ENCODE data around the gene PDXP. TPM values are rescaled to one million over a fixed set of nuclear protein-coding genes. Genes with fewer than 3 reads are reported as not detected.

Gene PDXP
- polyA plus RNA-seq, 1 donor (not counting 4 experiments of a cell fraction or from before 2014, with no cell fraction given): 5.2 TPM

- no peaks in the 10 kb centered on the region for H3K79me2 ChIP-seq (ENCODE audit: control insufficient read depth, insufficient read depth, low read length)
- no peak overlapping the region for H3K4me2 ChIP-seq (ENCODE audit: control insufficient read depth, extremely low read depth, insufficient read depth, low read depth, low read length)
- FAIRE-seq (no peak), DNase-seq (ENCODE audit: low read depth, low spot score) (no peak)
- peaks cover 0 to 2% of the 10 kb centered on the region in 2 experiments for H3K36me3 ChIP-seq (ENCODE audit: control insufficient read depth in 2 of 2, extremely low read depth in 1 of 2, insufficient read depth in 2 of 2, low read length in 2 of 2)
- no peak overlapping the region for H3K4me3 ChIP-seq (ENCODE audit: control insufficient read depth in 2 of 3, extremely low read depth in 1 of 3, insufficient read depth in 2 of 3, low read depth in 1 of 3, low read length in 3 of 3)
- no peak overlapping the region for H2AFZ ChIP-seq (ENCODE audit: control insufficient read depth, low read length)
- no peaks in the 10 kb centered on the region for H3K27me3 ChIP-seq (ENCODE audit: control insufficient read depth, extremely low read depth, insufficient read depth, low read length)
- no peaks in the 10 kb centered on the region for H3K9me1 ChIP-seq (ENCODE audit: control insufficient read depth, extremely low read depth, insufficient read depth, low read length)
- TF ChIP-seq EZH2 (IDR thresholded peaks at IDR 0.05; ENCODE audit: low read length) (no peak), CTCF (optimal IDR thresholded peaks at IDR 0.05 in 1 of 3, IDR thresholded peaks at IDR 0.05 in 1 of 3, conservative IDR thresholded peaks at IDR 0.05 in 1 of 3; ENCODE audit: extremely low read depth in 1 of 3, insufficient read depth in 2 of 3, low read length in 3 of 3) (no peak)
- no peak overlapping the region for H3K9ac ChIP-seq (ENCODE audit: control insufficient read depth, extremely low read depth, insufficient read depth, low read length)
- no peaks in the 10 kb centered on the region for H3K9me3 ChIP-seq (ENCODE audit: control insufficient read depth, low read depth, low read length)
- dilution Hi-C loops (cut with MboI; ENCODE audit: extremely low pct_ligation_motif_present, low sequenced_read_pairs): no loop called here
- H3K27ac ChIP-seq (ENCODE audit: control insufficient read depth, insufficient read depth, low read length): no peak overlapping the region
- no peaks in the 10 kb centered on the region for H4K20me1 ChIP-seq (ENCODE audit: control insufficient read depth, extremely low read depth, insufficient read depth, low read length)
- peaks cover 3% of the 10 kb centered on the region for H3K4me1 ChIP-seq (ENCODE audit: control insufficient read depth, extremely low read depth, insufficient read depth, low read length)
Observed at GRCh38 chr22:37708580-37709444, 50.3 kb downstream of the PDXP start.

GRCh38 chr22:37709445-37709765, 50.9 kb downstream of the PDXP start:
- dilution Hi-C loops (cut with MboI; ENCODE audit: extremely low pct_ligation_motif_present, low sequenced_read_pairs): no loop called here
- Histone ChIP-seq H3K4me2 (ENCODE audit: control insufficient read depth, extremely low read depth, insufficient read depth, low read depth, low read length) (no peak overlapping the region), H2AFZ (ENCODE audit: control insufficient read depth, low read length) (no peak overlapping the region), H3K9me3 (ENCODE audit: control insufficient read depth, low read depth, low read length) (no peaks in the 10 kb centered on the region), H3K36me3 (ENCODE audit: control insufficient read depth in 2 of 2, extremely low read depth in 1 of 2, insufficient read depth in 2 of 2, low read length in 2 of 2) (peaks cover 0 to 2% of the 10 kb centered on the region in 2 experiments), H3K27ac (ENCODE audit: control insufficient read depth, insufficient read depth, low read length) (no peak overlapping the region), H3K9me1 (ENCODE audit: control insufficient read depth, extremely low read depth, insufficient read depth, low read length) (no peaks in the 10 kb centered on the region), H3K79me2 (ENCODE audit: control insufficient read depth, insufficient read depth, low read length) (no peaks in the 10 kb centered on the region), H3K27me3 (ENCODE audit: control insufficient read depth, extremely low read depth, insufficient read depth, low read length) (no peaks in the 10 kb centered on the region), H3K4me3 (ENCODE audit: control insufficient read depth in 2 of 3, extremely low read depth in 1 of 3, insufficient read depth in 2 of 3, low read depth in 1 of 3, low read length in 3 of 3) (no peak overlapping the region), H3K9ac (ENCODE audit: control insufficient read depth, extremely low read depth, insufficient read depth, low read length) (no peak overlapping the region), H4K20me1 (ENCODE audit: control insufficient read depth, extremely low read depth, insufficient read depth, low read length) (no peaks in the 10 kb centered on the region), H3K4me1 (ENCODE audit: control insufficient read depth, extremely low read depth, insufficient read depth, low read length) (peaks cover 3% of the 10 kb centered on the region)
- TF ChIP-seq CTCF (optimal IDR thresholded peaks at IDR 0.05 in 1 of 3, IDR thresholded peaks at IDR 0.05 in 1 of 3, conservative IDR thresholded peaks at IDR 0.05 in 1 of 3; ENCODE audit: extremely low read depth in 1 of 3, insufficient read depth in 2 of 3, low read length in 3 of 3): no peak
- TF ChIP-seq EZH2 (IDR thresholded peaks at IDR 0.05; ENCODE audit: low read length): no peak
- DNase-seq (ENCODE audit: low read depth, low spot score) (no peak), FAIRE-seq (no peak)

Measured in keratinocyte (primary cell).